Kidney (tissue), 14 donors: ENCODE data around the gene CPM. TPM values are rescaled to one million over a fixed set of nuclear protein-coding genes. Genes with fewer than 3 reads are reported as not detected.

ENCODE experiments used
- DNase-seq, 5 donors: peaks; one replicate each; pipeline ENCODE4 v3.0.0-alpha.2; 2013 to 2020
- FAIRE-seq: peaks from 2 replicates; lab custom pipeline; 2012; peaks lifted over from hg19 to GRCh38; lab: Jason Lieb, UNC
- H3K27ac ChIP-seq, 2 donors: one replicate each; pipeline ENCODE4 v1.7.0; 2013; ENCODE audit warnings: low read depth in 2 of 2, low read length in 2 of 2, inconsistent platforms in 1 of 2
- H3K27me3 ChIP-seq: one replicate; pipeline ENCODE4 v1.7.1; 2013; ENCODE audit warnings: low read length, inconsistent platforms; ENCODE audit not compliant: control insufficient read depth, insufficient read depth
- H3K36me3 ChIP-seq, 3 donors: one replicate each; pipeline versions ENCODE4 v1.7.0 to v1.7.1; 2013; ENCODE audit warnings: low read length in 3 of 3, control low read depth in 1 of 3, inconsistent platforms in 1 of 3; ENCODE audit not compliant: insufficient read depth in 3 of 3, control insufficient read depth in 2 of 3
- H3K4me1 ChIP-seq, 3 donors: one replicate each; pipeline versions ENCODE4 v1.7.0 to v1.7.1; 2013; ENCODE audit warnings: low read length in 3 of 3, inconsistent platforms in 1 of 3, low read depth in 1 of 3; ENCODE audit not compliant: control insufficient read depth in 2 of 3, insufficient read depth in 2 of 3
- H3K4me3 ChIP-seq, 3 donors: one replicate each; pipeline versions ENCODE4 v1.7.0 to v1.8.1; 2013; ENCODE audit warnings: low read length in 3 of 3, control low read depth in 1 of 3, inconsistent platforms in 1 of 3
- H3K9ac ChIP-seq, 3 donors: one replicate each; pipeline versions ENCODE4 v1.7.0 to v1.7.1; 2013; ENCODE audit warnings: low read length in 3 of 3, control low read depth in 1 of 3, inconsistent platforms in 1 of 3
- H3K9me3 ChIP-seq, 3 donors: one replicate each; pipeline versions ENCODE4 v1.7.0 to v1.7.1; 2013; ENCODE audit warnings: low read length in 3 of 3, control low read depth in 1 of 3, inconsistent platforms in 1 of 3; ENCODE audit not compliant: control insufficient read depth in 2 of 3, insufficient read depth in 1 of 3
- CTCF ChIP-seq: IDR thresholded peaks from 3 replicates; pipeline ENCODE4 v1.5.1; 2012; ENCODE audit warnings: mild to moderate bottlenecking, moderate library complexity, borderline replicate concordance; ENCODE audit not compliant: insufficient read depth; ENCODE audit errors: extremely low read depth
- intact Hi-C: fragments of 100-400 bp; cut with DNase I; formaldehyde crosslinking; loops from one replicate; pipeline ENCODE4 v1.11.1; 2022
- polyA plus RNA-seq: library from polyadenylated mRNA; stranded (reverse); fragments of 350-450 nt; fragmentation: Illumina TruSeq; extraction: RNeasy Lipid Tissue Mini Kit (QIAGEN cat#74804); gene quantifications from one replicate; pipeline ENCODE4 v1.2.3, GENCODE V29; 2014; ENCODE audit warnings: low read depth, low replicate concordance; ENCODE audit not compliant: insufficient read depth
- total RNA-seq: library from RNA; stranded (reverse); fragmentation: NEBNext Ultra II Directional; extraction: Animal tissue kit (Norgen Biotek cat#: 25700); gene quantifications from one replicate; pipeline ENCODE4 v1.2.1, GENCODE V29; 2021
- donor health status: control.
- donor health status: control.
- donor health status: control.
- donor health status: control.
- donor health status: control.
- donor health status: DM: yes; HTN: yes; CAD: no.
- donor health status: Normal renal cell carcinoma (clear cell type).

The CPM gene
- total and polyA plus RNA-seq, 2 donors from 2014 or later: 35.7 to 144 TPM

GRCh38 chr12:68873316-68873715 lies 59.7 kb downstream of the CPM start:
- no peaks in the 10 kb centered on the region for H3K27me3 ChIP-seq
- H3K36me3 ChIP-seq: peaks cover 0 to 28% (median 8%) of the 10 kb centered on the region in 3 donors
- no peak overlapping the region for H3K27ac ChIP-seq
- intact Hi-C loops: no loop called here
- no peaks in the 10 kb centered on the region for H3K9me3 ChIP-seq
- H3K9ac ChIP-seq: no peak overlapping the region
- no peak for FAIRE-seq
- TF ChIP-seq CTCF: no peak
- no peaks in the 10 kb centered on the region for H3K4me1 ChIP-seq
- no peak for DNase-seq
- H3K4me3 ChIP-seq: no peak overlapping the region

- Histone ChIP-seq H3K9ac (no peak overlapping the region), H3K4me1 (no peaks in the 10 kb centered on the region), H3K36me3 (peaks cover 0 to 32% (median 8%) of the 10 kb centered on the region in 3 donors), H3K27ac (no peak overlapping the region), H3K9me3 (no peaks in the 10 kb centered on the region), H3K4me3 (no peak overlapping the region), H3K27me3 (no peaks in the 10 kb centered on the region)
- FAIRE-seq: no peak
- intact Hi-C loops: no loop called here
- no peak for TF ChIP-seq CTCF
- DNase-seq: peak in 2 of 5 donors; percentile 13 to 41
These were observed 61.0 kb downstream of the CPM start for GRCh38 chr12:68871921-68872320.

GRCh38 chr12:68871396-68871795 lies 61.6 kb downstream of the CPM start:
- Histone ChIP-seq H3K4me3 (no peak overlapping the region), H3K9me3 (no peaks in the 10 kb centered on the region), H3K4me1 (no peaks in the 10 kb centered on the region), H3K36me3 (peaks cover 0 to 32% (median 8%) of the 10 kb centered on the region in 3 donors), H3K27ac (no peak overlapping the region), H3K9ac (no peak overlapping the region), H3K27me3 (no peaks in the 10 kb centered on the region)
- intact Hi-C loops: no loop called here
- DNase-seq (no peak), FAIRE-seq (no peak)
- TF ChIP-seq CTCF: no peak

GRCh38 chr12:68870443-68870842 lies 62.5 kb downstream of the CPM start:
- H3K27ac ChIP-seq: no peak overlapping the region
- no peak for DNase-seq
- H3K36me3 ChIP-seq: peaks cover 0 to 39% (median 10%) of the 10 kb centered on the region in 3 donors
- no peaks in the 10 kb centered on the region for H3K27me3 ChIP-seq
- intact Hi-C loops: no loop called here
- no peak overlapping the region for H3K4me3 ChIP-seq
- FAIRE-seq: no peak
- no peak overlapping the region for H3K9ac ChIP-seq
- no peak for TF ChIP-seq CTCF
- H3K4me1 ChIP-seq: no peaks in the 10 kb centered on the region
- no peaks in the 10 kb centered on the region for H3K9me3 ChIP-seq
